ENCODE data around the gene IQSEC1. TPM values are rescaled to one million over a fixed set of nuclear protein-coding genes. Genes with fewer than 3 reads are reported as not detected.

Gene IQSEC1
- polyA plus RNA-seq, 3 donors, result 17.7 to 61.7 (median 30.3) TPM

GRCh38 chr3:13043656-13044055, 29.6 kb downstream of the IQSEC1 start:
- Histone ChIP-seq H3K36me3 (replicated peaks in 1 of 2; ENCODE audit: control insufficient read depth in 1 of 2, insufficient read depth in 2 of 2, low read length in 2 of 2) (no peaks in the 10 kb centered on the region), H3K9ac (ENCODE audit: insufficient read depth, low read length, poor library complexity, severe bottlenecking) (no peak overlapping the region), H4K20me1 (ENCODE audit: insufficient read depth, low read length) (no peaks in the 10 kb centered on the region), H3K27ac (ENCODE audit: low read depth in 1 of 2, low read length in 2 of 2) (no peak overlapping the region), H3K4me2 (replicated peaks; ENCODE audit: extremely low read depth, low read length, poor library complexity, severe bottlenecking) (no peak overlapping the region), H3K9me3 (replicated peaks in 1 of 2; ENCODE audit: control insufficient read depth in 1 of 2, insufficient read depth in 1 of 2, low read length in 2 of 2) (no peaks in the 10 kb centered on the region), H3K27me3 (ENCODE audit: control insufficient read depth in 2 of 2, insufficient read depth in 2 of 2, low read length in 2 of 2) (no peaks in the 10 kb centered on the region), H3K79me2 (ENCODE audit: insufficient read depth, low read length) (no peaks in the 10 kb centered on the region), H3K4me3 (replicated peaks in 1 of 3; ENCODE audit: low read depth in 2 of 3, low read length in 3 of 3) (no peak overlapping the region), H2AFZ (ENCODE audit: insufficient read depth, low read depth, low read length, poor library complexity, severe bottlenecking) (no peak overlapping the region), H3K4me1 (ENCODE audit: control insufficient read depth in 1 of 2, insufficient read depth in 2 of 2, low read length in 2 of 2) (peaks cover 35 to 37% of the 10 kb centered on the region in 2 donors)
- DNase-seq, result no peak
- intact Hi-C loops (cut with micrococcal nuclease), result loop anchor here in 1 of 2 donors (10.0 kb wide), 1 partner anchor 49 kb away; no protein-coding TSS in a partner anchor
- peaks cover 0 to 3% of the 10 kb centered on the region in 2 donors for H3K36me3 Mint-ChIP-seq
- peaks cover 42% of the 10 kb centered on the region for H3K4me1 Mint-ChIP-seq
- peaks cover 0 to 8% (median 0%) of the 10 kb centered on the region in 7 donors for H3K9me3 Mint-ChIP-seq
- H3K27me3 Mint-ChIP-seq (ENCODE audit: low read depth in 3 of 3), result peaks cover 7 to 13% (median 9%) of the 10 kb centered on the region in 3 donors
- WGBS (ENCODE audit: insufficient coverage), result 84% methylated on average over 6 of the region's 9 CpGs
- peak overlapping the region in 2 of 7 donors; percentile 4 to 58 for H3K27ac Mint-ChIP-seq
- TF ChIP-seq CTCF (IDR thresholded peaks at IDR 0.05), result no peak
- no peak overlapping the region for H3K4me3 Mint-ChIP-seq

GRCh38 chr3:13042715-13043271, 30.4 kb downstream of the IQSEC1 start:
- Histone ChIP-seq H3K27ac (ENCODE audit: low read depth in 1 of 2, low read length in 2 of 2) (no peak overlapping the region), H3K4me1 (ENCODE audit: control insufficient read depth in 1 of 2, insufficient read depth in 2 of 2, low read length in 2 of 2) (peaks cover 35 to 37% of the 10 kb centered on the region in 2 donors), H3K4me2 (replicated peaks; ENCODE audit: extremely low read depth, low read length, poor library complexity, severe bottlenecking) (no peak overlapping the region), H3K79me2 (ENCODE audit: insufficient read depth, low read length) (no peaks in the 10 kb centered on the region), H3K4me3 (replicated peaks in 1 of 3; ENCODE audit: low read depth in 2 of 3, low read length in 3 of 3) (no peak overlapping the region), H3K27me3 (ENCODE audit: control insufficient read depth in 2 of 2, insufficient read depth in 2 of 2, low read length in 2 of 2) (no peaks in the 10 kb centered on the region), H3K9ac (ENCODE audit: insufficient read depth, low read length, poor library complexity, severe bottlenecking) (no peak overlapping the region), H2AFZ (ENCODE audit: insufficient read depth, low read depth, low read length, poor library complexity, severe bottlenecking) (no peak overlapping the region), H3K9me3 (replicated peaks in 1 of 2; ENCODE audit: control insufficient read depth in 1 of 2, insufficient read depth in 1 of 2, low read length in 2 of 2) (no peaks in the 10 kb centered on the region), H4K20me1 (ENCODE audit: insufficient read depth, low read length) (no peaks in the 10 kb centered on the region), H3K36me3 (replicated peaks in 1 of 2; ENCODE audit: control insufficient read depth in 1 of 2, insufficient read depth in 2 of 2, low read length in 2 of 2) (no peaks in the 10 kb centered on the region)
- intact Hi-C loops (cut with micrococcal nuclease), result loop anchor here in 1 of 2 donors (10.0 kb wide), 1 partner anchor 48 kb away; no protein-coding TSS in a partner anchor
- peaks cover 0 to 8% (median 0%) of the 10 kb centered on the region in 7 donors for H3K9me3 Mint-ChIP-seq
- peaks cover 0 to 3% of the 10 kb centered on the region in 2 donors for H3K36me3 Mint-ChIP-seq
- H3K4me1 Mint-ChIP-seq, result peaks cover 39% of the 10 kb centered on the region
- no peak overlapping the region for H3K4me3 Mint-ChIP-seq
- TF ChIP-seq CTCF (IDR thresholded peaks at IDR 0.05), result no peak
- no peak for DNase-seq
- peak overlapping the region in 1 of 7 donors; percentile 46 for H3K27ac Mint-ChIP-seq
- WGBS (ENCODE audit: insufficient coverage), result 95% methylated on average over 18 of the region's 20 CpGs
- peaks cover 7 to 11% (median 9%) of the 10 kb centered on the region in 3 donors for H3K27me3 Mint-ChIP-seq (ENCODE audit: low read depth in 3 of 3)
